ENCODE measurements around the gene PRSS56.

Gene PRSS56

GRCh38 chr2:232486558-232487384, 33.4 kb upstream of the PRSS56 start:
- no peak for FAIRE-seq

GRCh38 chr2:232487385-232488096, 32.6 kb upstream of the PRSS56 start, which contains the start of gene ECEL1:
Gene ECEL1, minus strand, starts transcription at chr2:232487834. Its CDS starts 1,181 bp downstream, at chr2:232486653.
- FAIRE-seq = no peak

GRCh38 chr2:232488097-232488711, 32.0 kb upstream of the PRSS56 start:
- FAIRE-seq = no peak

GRCh38 chr2:232488721-232489300, 31.4 kb upstream of the PRSS56 start:
- FAIRE-seq = no peak

- FAIRE-seq = no peak
These were observed 30.5 kb upstream of the PRSS56 start for GRCh38 chr2:232489516-232490220.

- no peak for FAIRE-seq
These were observed 29.7 kb upstream of the PRSS56 start for GRCh38 chr2:232490221-232491138.

- no peak for FAIRE-seq
These were observed 28.9 kb upstream of the PRSS56 start for GRCh38 chr2:232491139-232491780.

- no peak for FAIRE-seq
These were observed 27.8 kb upstream of the PRSS56 start for GRCh38 chr2:232492236-232492848.

GRCh38 chr2:232492963-232493700, 27.1 kb upstream of the PRSS56 start:
- FAIRE-seq = no peak

GRCh38 chr2:232493701-232494474, 26.3 kb upstream of the PRSS56 start:
- FAIRE-seq = no peak

- no peak for FAIRE-seq
These were observed 25.6 kb upstream of the PRSS56 start for GRCh38 chr2:232494542-232494941.

GRCh38 chr2:232495292-232495691, 24.9 kb upstream of the PRSS56 start:
- FAIRE-seq = no peak

- no peak for FAIRE-seq
These were observed 23.5 kb upstream of the PRSS56 start for GRCh38 chr2:232496501-232497270.

GRCh38 chr2:232497348-232497747, 22.8 kb upstream of the PRSS56 start:
- no peak for FAIRE-seq

GRCh38 chr2:232498452-232498851, 21.7 kb upstream of the PRSS56 start:
- no peak for FAIRE-seq

- no peak for FAIRE-seq
These were observed 18.8 kb upstream of the PRSS56 start for GRCh38 chr2:232501331-232501771.

GRCh38 chr2:232501794-232502390, 18.3 kb upstream of the PRSS56 start:
- FAIRE-seq = no peak

All from colon (tissue), 2 donors.